Right hindlimb (tissue), 1 donor: Measurements from ENCODE around the gene PDIA2.
"Not testable (repeated sequence)": the region's sequence is repeated elsewhere in the genome, so short reads cannot be mapped to it uniquely, and the experiment has no call there.

Source experiments
- DNase-seq: peaks from one replicate; pipeline ENCODE4 v3.0.0-alpha.2; 2018

Gene PDIA2

DNA sequence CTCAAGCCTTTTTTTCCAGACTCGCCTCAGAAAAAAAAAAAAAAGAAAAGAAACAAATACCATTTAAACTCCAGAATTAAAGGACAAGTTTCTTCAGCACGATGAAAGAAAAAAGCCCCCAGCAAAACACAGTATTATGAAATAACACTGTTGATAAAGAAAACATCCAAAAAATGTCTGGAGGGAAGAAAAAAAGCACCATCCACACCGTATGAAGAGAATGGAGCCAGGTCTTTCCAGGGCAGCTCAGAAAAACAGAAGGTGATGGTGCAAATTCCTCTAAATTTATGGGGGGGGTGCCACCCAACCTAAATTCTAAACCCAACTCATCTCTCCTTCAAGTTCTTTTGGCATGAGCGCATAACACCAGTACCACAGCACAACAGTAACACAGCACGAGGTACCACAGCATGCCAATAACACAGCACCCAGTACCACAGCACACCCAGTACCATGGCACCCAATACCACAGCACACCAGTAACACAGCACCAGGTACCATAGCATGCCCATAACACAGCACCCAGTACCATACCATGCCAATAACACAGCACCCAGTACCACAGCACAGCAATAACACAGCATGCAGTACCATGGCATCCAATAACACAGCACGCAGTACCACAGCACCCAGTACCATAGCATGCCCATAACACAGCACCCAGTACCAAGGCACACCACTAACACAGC, 50.6 kb downstream of the PDIA2 start:
- no peak for DNase-seq

DNA sequence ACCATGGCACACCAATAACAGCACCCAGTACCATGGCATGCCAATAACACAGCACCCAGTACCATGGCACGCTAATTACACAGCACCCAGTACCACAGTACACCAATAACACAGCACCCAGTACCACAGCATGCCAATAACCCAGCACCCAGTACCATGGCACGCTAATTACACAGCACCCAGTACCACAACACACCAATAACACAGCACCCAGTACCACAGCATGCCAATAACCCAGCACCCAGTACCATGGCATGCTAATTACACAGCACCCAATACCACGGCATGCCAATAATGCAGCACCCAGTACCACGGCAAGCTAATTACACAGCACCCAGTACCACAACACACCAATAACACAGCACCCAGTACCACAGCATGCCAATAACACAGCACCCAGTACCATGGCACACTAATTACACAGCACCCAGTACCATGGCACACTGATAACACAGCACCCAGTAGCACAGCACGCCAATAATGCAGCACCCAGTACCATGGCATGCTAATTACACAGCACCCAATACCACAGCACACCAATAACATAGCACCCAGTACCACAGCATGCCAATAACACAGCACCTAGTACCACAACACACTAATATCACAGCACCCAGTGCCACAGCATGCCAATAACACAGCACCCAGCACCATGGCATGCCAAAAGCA, 51.3 kb downstream of the PDIA2 start:
- DNase-seq = not testable (repeated sequence)

DNA sequence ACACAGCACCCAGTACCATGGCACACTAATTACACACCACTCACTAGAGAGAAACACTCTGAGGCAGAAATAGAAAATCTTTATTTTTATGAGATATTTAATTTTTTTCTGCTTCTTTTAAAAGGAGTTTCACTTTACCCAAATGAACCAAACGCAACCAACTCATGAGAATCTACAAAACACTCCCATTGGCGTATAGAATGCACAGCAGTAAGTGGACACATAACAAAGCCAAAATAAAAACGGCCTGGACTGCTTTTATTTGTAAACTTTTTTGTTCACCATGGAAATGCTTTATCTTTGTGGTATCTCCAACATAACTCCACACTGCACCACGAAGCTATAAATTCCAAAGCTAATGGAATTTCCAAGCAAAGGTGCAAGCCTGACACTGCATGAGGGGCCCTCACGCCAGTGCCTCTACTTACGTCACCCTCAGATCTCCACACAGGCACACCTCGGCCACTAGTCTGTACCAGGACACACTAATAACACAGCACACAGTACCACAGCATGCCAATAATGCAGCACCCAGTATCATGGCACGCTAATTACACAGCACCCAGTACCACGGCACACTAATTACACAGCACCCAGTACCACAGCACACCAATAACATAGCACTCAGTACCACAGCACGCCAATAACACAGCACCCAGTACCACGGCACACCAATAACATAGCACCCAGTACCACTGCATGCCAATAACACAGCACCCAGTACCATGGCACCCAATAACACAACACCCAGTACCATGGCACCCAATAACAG, 52.1 kb downstream of the PDIA2 start:
- DNase-seq = not testable (repeated sequence)

DNA sequence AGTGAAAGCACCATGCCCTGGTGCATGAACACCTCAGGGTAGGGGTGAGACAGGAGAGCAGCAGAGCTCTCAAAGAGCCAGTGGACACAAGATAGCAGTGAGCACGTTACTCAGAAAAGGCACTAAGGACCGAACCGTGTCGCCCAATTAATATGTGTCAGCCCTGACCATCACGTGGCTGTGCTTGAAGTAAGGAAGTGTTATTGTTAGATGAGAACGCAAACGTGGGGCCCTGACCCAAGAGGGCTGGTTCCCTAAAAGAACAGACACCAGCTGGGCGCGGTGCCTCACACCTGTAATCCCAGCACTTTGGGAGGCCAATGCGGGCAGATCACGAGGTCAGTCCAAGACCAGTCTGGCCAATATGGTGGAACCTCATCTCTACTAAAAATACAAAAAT, 53.3 kb downstream of the PDIA2 start:
- DNase-seq = no peak
